Measurements from ENCODE around the gene CD4. TPM values are rescaled to one million over a fixed set of nuclear protein-coding genes. Genes with fewer than 3 reads are reported as not detected.

Gene CD4
- total and polyA plus RNA-seq, 2 donors (not counting 3 experiments of a cell fraction or from before 2014, with no cell fraction given) = not detected

GRCh38 chr12:6836851-6837250 is 47.5 kb downstream of the CD4 start:
- Histone ChIP-seq H3K4me3 (replicated peaks in 1 of 3; ENCODE audit: insufficient read depth in 1 of 3, low read depth in 1 of 3, low read length in 3 of 3) (no peak overlapping the region), H3K4me2 (ENCODE audit: insufficient read depth, low read length) (no peak overlapping the region), H4K20me1 (replicated peaks; ENCODE audit: control insufficient read depth, extremely low read depth, insufficient read depth, low read length) (no peaks in the 10 kb centered on the region), H3K27ac (ENCODE audit: insufficient read depth, low read depth, low read length) (no peak overlapping the region), H3K9me1 (replicated peaks; ENCODE audit: control insufficient read depth, extremely low read depth, insufficient read depth, low read length) (no peaks in the 10 kb centered on the region), H3K4me1 (ENCODE audit: control insufficient read depth, extremely low read depth, insufficient read depth, low read length) (peaks cover 1% of the 10 kb centered on the region), H3K27me3 (ENCODE audit: control insufficient read depth in 2 of 2, insufficient read depth in 2 of 2, low read length in 2 of 2) (no peaks in the 10 kb centered on the region), H3K36me3 (ENCODE audit: control insufficient read depth in 2 of 2, extremely low read depth in 1 of 2, insufficient read depth in 2 of 2, low read length in 2 of 2) (peaks cover 4 to 54% of the 10 kb centered on the region in 2 experiments), H2AFZ (ENCODE audit: low read depth, low read length) (no peak overlapping the region), H3K9ac (replicated peaks; ENCODE audit: extremely low read depth, insufficient read depth, low read length) (no peak overlapping the region), H3K9me3 (replicated peaks; ENCODE audit: control insufficient read depth, insufficient read depth, low read length) (no peaks in the 10 kb centered on the region), H3K79me2 (ENCODE audit: control insufficient read depth, insufficient read depth, low read length) (no peaks in the 10 kb centered on the region)
- no peak for DNase-seq (ENCODE audit: low read depth, low spot score)
- no peak for FAIRE-seq
- intact Hi-C loops (cut with micrococcal nuclease) (no loop called here), dilution Hi-C loops (cut with MboI; ENCODE audit: extremely low pct_ligation_motif_present, low sequenced_read_pairs) (no loop called here)
- ChIA-PET CTCF (interaction anchor here (1.0 to 1.6 kb wide), 3 partner anchors 12 to 100 kb away, joined by 3 to 4 read pairs (median 3); partner anchors contain the start of gene SPSB2), POLR2A (no interaction called here)
- no peak for TF ChIP-seq POLR2AphosphoS5 (IDR thresholded peaks at IDR 0.05; ENCODE audit: insufficient read depth, low read depth, low read length)
- no TSS peak for BruUV-seq (replicated peaks)

- Histone ChIP-seq H3K27me3 (ENCODE audit: control insufficient read depth in 2 of 2, insufficient read depth in 2 of 2, low read length in 2 of 2) (no peaks in the 10 kb centered on the region), H2AFZ (ENCODE audit: low read depth, low read length) (no peak overlapping the region), H4K20me1 (replicated peaks; ENCODE audit: control insufficient read depth, extremely low read depth, insufficient read depth, low read length) (no peaks in the 10 kb centered on the region), H3K9me3 (replicated peaks; ENCODE audit: control insufficient read depth, insufficient read depth, low read length) (no peaks in the 10 kb centered on the region), H3K4me3 (replicated peaks in 1 of 3; ENCODE audit: insufficient read depth in 1 of 3, low read depth in 1 of 3, low read length in 3 of 3) (no peak overlapping the region), H3K79me2 (ENCODE audit: control insufficient read depth, insufficient read depth, low read length) (no peaks in the 10 kb centered on the region), H3K4me2 (ENCODE audit: insufficient read depth, low read length) (no peak overlapping the region), H3K9ac (replicated peaks; ENCODE audit: extremely low read depth, insufficient read depth, low read length) (no peak overlapping the region), H3K27ac (ENCODE audit: insufficient read depth, low read depth, low read length) (no peak overlapping the region), H3K4me1 (ENCODE audit: control insufficient read depth, extremely low read depth, insufficient read depth, low read length) (no peaks in the 10 kb centered on the region), H3K9me1 (replicated peaks; ENCODE audit: control insufficient read depth, extremely low read depth, insufficient read depth, low read length) (no peaks in the 10 kb centered on the region), H3K36me3 (ENCODE audit: control insufficient read depth in 2 of 2, extremely low read depth in 1 of 2, insufficient read depth in 2 of 2, low read length in 2 of 2) (peaks cover 5 to 57% of the 10 kb centered on the region in 2 experiments)
- intact Hi-C loops (cut with micrococcal nuclease) (no loop called here), dilution Hi-C loops (cut with MboI; ENCODE audit: extremely low pct_ligation_motif_present, low sequenced_read_pairs) (no loop called here)
- POLR2A ChIA-PET = no interaction called here
- FAIRE-seq (no peak), DNase-seq (ENCODE audit: low read depth, low spot score) (no peak)
- TF ChIP-seq MAX (IDR thresholded peaks at IDR 0.05; ENCODE audit: insufficient read depth, insufficient read length) (no peak), FOS (IDR thresholded peaks at IDR 0.05; ENCODE audit: borderline replicate concordance, insufficient read depth, low read length) (no peak), GATA2 (IDR thresholded peaks at IDR 0.05; ENCODE audit: insufficient read depth, insufficient read length, low read depth, low read length) (no peak), EZH2 (IDR thresholded peaks at IDR 0.05; ENCODE audit: borderline replicate concordance, low read depth, low read length, severe bottlenecking) (no peak), JUN (IDR thresholded peaks at IDR 0.05; ENCODE audit: borderline replicate concordance, insufficient read depth, insufficient read length, low read depth) (no peak), POLR2A (IDR thresholded peaks at IDR 0.05; ENCODE audit: low read depth, low read length) (no peak), CTCF (IDR thresholded peaks at IDR 0.05; ENCODE audit: extremely low read depth in 1 of 2, insufficient read depth in 1 of 2, low read depth in 1 of 2, low read length in 2 of 2) (no peak), POLR2AphosphoS5 (IDR thresholded peaks at IDR 0.05; ENCODE audit: insufficient read depth, low read depth, low read length) (no peak), MYC (IDR thresholded peaks at IDR 0.05; ENCODE audit: low read depth, low read length) (no peak)
- BruUV-seq (replicated peaks) = no TSS peak
- CTCF ChIA-PET = interaction anchor here (1.0 kb wide), 1 partner anchor 100 kb away, joined by 3 read pairs; no protein-coding TSS in a partner anchor
Observed at GRCh38 chr12:6837370-6838060, 48.2 kb downstream of the CD4 start.
